Measurements from ENCODE around the gene IGF2R. TPM values are rescaled to one million over a fixed set of nuclear protein-coding genes. Genes with fewer than 3 reads are reported as not detected.
A peak's percentile ranks its signal among the peaks of the same experiment; 100 is the strongest.

Gene IGF2R
- total and polyA plus RNA-seq, 2 donors from 2014 or later = 23.7 to 88.6 TPM

DNA sequence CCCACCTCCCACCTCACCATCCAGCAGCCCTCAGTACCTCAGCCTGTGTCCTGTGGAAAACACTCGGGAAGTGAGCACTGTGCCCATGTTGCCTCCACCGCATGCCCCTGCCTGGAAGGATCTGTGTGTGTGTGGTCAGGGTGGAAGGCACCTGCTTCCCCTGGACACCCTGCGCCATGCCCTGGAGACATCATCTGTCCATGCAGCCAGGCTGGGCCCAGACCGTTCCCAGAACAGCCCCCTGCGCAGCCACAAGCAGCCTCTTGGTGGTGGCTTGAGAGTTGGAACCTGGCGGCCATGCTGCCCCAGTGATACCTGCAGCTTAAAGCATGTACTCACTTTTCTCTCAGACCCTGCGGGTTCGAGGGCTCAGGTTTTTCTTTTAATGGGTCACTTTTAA is 117.9 kb downstream of the IGF2R start:
- no peak overlapping the region for H3K27ac ChIP-seq (ENCODE audit: low read depth in 2 of 2, low read length in 2 of 2)
- no peaks in the 10 kb centered on the region for H3K9me3 ChIP-seq (ENCODE audit: control insufficient read depth in 2 of 3, insufficient read depth in 1 of 3, low read length in 3 of 3)
- no peak overlapping the region for H3K4me3 ChIP-seq (ENCODE audit: low read length in 3 of 3)
- peaks cover 0 to 5% (median 0%) of the 10 kb centered on the region in 3 donors for H3K4me1 ChIP-seq (ENCODE audit: control insufficient read depth in 2 of 3, insufficient read depth in 2 of 3, low read depth in 1 of 3, low read length in 3 of 3)
- intact Hi-C loops (cut with DNase I) = no loop called here
- peaks cover 8 to 71% (median 46%) of the 10 kb centered on the region in 3 donors for H3K36me3 ChIP-seq (ENCODE audit: control insufficient read depth in 2 of 3, insufficient read depth in 3 of 3, low read length in 3 of 3)
- DNase-seq (no peak), FAIRE-seq (no peak)
- H3K27me3 ChIP-seq (ENCODE audit: control insufficient read depth, insufficient read depth, low read length) = no peaks in the 10 kb centered on the region
- no peak overlapping the region for H3K9ac ChIP-seq (ENCODE audit: low read length in 3 of 3)
- TF ChIP-seq, protein P1, sequence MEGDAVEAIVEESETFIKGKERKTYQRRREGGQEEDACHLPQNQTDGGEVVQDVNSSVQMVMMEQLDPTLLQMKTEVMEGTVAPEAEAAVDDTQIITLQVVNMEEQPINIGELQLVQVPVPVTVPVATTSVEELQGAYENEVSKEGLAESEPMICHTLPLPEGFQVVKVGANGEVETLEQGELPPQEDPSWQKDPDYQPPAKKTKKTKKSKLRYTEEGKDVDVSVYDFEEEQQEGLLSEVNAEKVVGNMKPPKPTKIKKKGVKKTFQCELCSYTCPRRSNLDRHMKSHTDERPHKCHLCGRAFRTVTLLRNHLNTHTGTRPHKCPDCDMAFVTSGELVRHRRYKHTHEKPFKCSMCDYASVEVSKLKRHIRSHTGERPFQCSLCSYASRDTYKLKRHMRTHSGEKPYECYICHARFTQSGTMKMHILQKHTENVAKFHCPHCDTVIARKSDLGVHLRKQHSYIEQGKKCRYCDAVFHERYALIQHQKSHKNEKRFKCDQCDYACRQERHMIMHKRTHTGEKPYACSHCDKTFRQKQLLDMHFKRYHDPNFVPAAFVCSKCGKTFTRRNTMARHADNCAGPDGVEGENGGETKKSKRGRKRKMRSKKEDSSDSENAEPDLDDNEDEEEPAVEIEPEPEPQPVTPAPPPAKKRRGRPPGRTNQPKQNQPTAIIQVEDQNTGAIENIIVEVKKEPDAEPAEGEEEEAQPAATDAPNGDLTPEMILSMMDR (IDR thresholded peaks at IDR 0.05; ENCODE audit: borderline replicate concordance, extremely low read depth, insufficient read depth) = no peak

GRCh38 chr6:160088069-160088783 is 119.3 kb downstream of the IGF2R start:
- H3K36me3 ChIP-seq (ENCODE audit: control insufficient read depth in 2 of 3, insufficient read depth in 3 of 3, low read length in 3 of 3) = peaks cover 8 to 77% (median 55%) of the 10 kb centered on the region in 3 donors
- peak in 4 of 5 donors; percentile 45 to 67 (median 57) for DNase-seq
- intact Hi-C loops (cut with DNase I) = no loop called here

GRCh38 chr6:160088784-160089533 is 120.1 kb downstream of the IGF2R start:
- DNase-seq (no peak), FAIRE-seq (no peak)
- Histone ChIP-seq H3K4me1 (ENCODE audit: control insufficient read depth in 2 of 3, insufficient read depth in 2 of 3, low read depth in 1 of 3, low read length in 3 of 3) (peaks cover 0 to 11% (median 0%) of the 10 kb centered on the region in 3 donors), H3K27ac (ENCODE audit: low read depth in 2 of 2, low read length in 2 of 2) (no peak overlapping the region), H3K9me3 (ENCODE audit: control insufficient read depth in 2 of 3, insufficient read depth in 1 of 3, low read length in 3 of 3) (no peaks in the 10 kb centered on the region), H3K36me3 (ENCODE audit: control insufficient read depth in 2 of 3, insufficient read depth in 3 of 3, low read length in 3 of 3) (peaks cover 8 to 80% (median 62%) of the 10 kb centered on the region in 3 donors), H3K9ac (ENCODE audit: low read length in 3 of 3) (no peak overlapping the region), H3K4me3 (ENCODE audit: low read length in 3 of 3) (no peak overlapping the region), H3K27me3 (ENCODE audit: control insufficient read depth, insufficient read depth, low read length) (no peaks in the 10 kb centered on the region)
- TF ChIP-seq, protein P1 (IDR thresholded peaks at IDR 0.05; ENCODE audit: borderline replicate concordance, extremely low read depth, insufficient read depth) = no peak
- intact Hi-C loops (cut with DNase I) = no loop called here

More at GRCh38 chr6:160088069-160088783, 119.3 kb downstream of the IGF2R start:
- H3K27ac ChIP-seq (ENCODE audit: low read depth in 2 of 2, low read length in 2 of 2) = no peak overlapping the region
- H3K4me3 ChIP-seq (ENCODE audit: low read length in 3 of 3) = no peak overlapping the region
- H3K9me3 ChIP-seq (ENCODE audit: control insufficient read depth in 2 of 3, insufficient read depth in 1 of 3, low read length in 3 of 3) = no peaks in the 10 kb centered on the region
- TF ChIP-seq, protein P1 (IDR thresholded peaks at IDR 0.05; ENCODE audit: borderline replicate concordance, extremely low read depth, insufficient read depth) = peak; percentile 67
- peaks cover 0 to 11% (median 0%) of the 10 kb centered on the region in 3 donors for H3K4me1 ChIP-seq (ENCODE audit: control insufficient read depth in 2 of 3, insufficient read depth in 2 of 3, low read depth in 1 of 3, low read length in 3 of 3)
- no peak for FAIRE-seq
- H3K9ac ChIP-seq (ENCODE audit: low read length in 3 of 3) = no peak overlapping the region
- H3K27me3 ChIP-seq (ENCODE audit: control insufficient read depth, insufficient read depth, low read length) = no peaks in the 10 kb centered on the region

All from kidney (tissue), 14 donors.